ENCODE measurements around the gene PRM1.

DNA sequence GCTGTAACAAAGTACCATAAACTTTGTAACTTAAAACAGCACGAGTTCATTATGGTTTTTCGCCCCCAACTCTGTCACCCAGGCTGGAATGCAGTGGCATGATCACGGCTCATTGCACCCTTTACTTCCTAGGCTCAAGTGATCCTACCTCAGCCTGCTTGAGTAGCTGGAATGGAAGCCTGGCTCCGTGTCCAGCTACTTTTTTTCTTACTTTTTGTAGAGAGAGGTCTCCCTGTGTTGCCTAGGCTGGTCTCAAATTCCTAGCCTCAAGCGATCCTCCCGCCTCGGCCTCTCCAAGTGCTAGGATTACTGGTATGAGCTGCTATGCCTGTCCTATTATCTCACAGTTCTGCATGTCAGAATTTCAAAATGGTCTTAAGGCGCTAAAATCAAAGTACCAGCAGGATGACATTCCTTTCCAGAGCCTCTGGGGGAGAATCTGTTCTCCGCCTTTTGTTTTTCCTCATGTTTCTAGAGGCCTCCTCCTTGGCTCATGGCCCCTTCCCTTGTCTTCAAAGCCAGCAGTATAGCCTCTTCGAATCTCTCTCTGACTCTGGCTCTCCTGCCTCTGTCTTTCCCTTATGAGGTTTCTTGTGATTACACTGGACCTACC, 10.1 kb upstream of the PRM1 start:
- TF ChIP-seq, protein P1, sequence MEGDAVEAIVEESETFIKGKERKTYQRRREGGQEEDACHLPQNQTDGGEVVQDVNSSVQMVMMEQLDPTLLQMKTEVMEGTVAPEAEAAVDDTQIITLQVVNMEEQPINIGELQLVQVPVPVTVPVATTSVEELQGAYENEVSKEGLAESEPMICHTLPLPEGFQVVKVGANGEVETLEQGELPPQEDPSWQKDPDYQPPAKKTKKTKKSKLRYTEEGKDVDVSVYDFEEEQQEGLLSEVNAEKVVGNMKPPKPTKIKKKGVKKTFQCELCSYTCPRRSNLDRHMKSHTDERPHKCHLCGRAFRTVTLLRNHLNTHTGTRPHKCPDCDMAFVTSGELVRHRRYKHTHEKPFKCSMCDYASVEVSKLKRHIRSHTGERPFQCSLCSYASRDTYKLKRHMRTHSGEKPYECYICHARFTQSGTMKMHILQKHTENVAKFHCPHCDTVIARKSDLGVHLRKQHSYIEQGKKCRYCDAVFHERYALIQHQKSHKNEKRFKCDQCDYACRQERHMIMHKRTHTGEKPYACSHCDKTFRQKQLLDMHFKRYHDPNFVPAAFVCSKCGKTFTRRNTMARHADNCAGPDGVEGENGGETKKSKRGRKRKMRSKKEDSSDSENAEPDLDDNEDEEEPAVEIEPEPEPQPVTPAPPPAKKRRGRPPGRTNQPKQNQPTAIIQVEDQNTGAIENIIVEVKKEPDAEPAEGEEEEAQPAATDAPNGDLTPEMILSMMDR (IDR thresholded peaks at IDR 0.05): no peak
- TF ChIP-seq POLR2AphosphoS5 (IDR thresholded peaks at IDR 0.05): no peak
- TF ChIP-seq EP300 (IDR thresholded peaks at IDR 0.05): no peak
